ENCODE results near the gene PDXK.

DNA sequence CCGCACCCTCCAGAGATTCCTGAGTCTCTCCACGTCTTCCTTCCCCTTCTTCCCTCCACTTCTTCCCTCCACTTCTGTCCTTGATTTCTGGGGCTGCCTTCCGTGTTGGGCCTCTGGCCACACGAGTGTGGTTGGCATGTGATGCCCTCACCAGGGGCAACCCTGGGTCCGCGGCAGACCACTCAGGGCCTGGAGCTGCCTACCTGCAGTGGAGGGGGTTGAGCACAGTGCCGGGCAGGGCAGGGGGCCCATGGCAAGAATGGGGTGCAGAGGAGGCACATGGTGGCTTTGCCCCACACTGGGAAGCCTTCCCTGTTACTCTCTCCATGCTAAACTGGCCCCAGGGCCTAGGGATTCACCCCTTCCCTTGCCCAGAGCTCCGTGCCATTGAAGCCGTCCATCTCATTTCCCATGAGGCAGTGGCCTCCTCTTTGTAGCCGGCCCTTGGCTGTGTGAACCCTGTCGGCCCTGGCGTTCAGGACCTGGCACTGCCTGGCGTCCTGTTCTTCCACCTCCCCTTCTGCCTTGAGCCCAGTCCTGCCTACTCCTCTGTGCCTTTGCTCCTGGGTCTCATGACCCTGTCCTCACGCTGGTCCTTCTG is 83.9 kb downstream of the PDXK start:
- TF ChIP-seq, protein P1, sequence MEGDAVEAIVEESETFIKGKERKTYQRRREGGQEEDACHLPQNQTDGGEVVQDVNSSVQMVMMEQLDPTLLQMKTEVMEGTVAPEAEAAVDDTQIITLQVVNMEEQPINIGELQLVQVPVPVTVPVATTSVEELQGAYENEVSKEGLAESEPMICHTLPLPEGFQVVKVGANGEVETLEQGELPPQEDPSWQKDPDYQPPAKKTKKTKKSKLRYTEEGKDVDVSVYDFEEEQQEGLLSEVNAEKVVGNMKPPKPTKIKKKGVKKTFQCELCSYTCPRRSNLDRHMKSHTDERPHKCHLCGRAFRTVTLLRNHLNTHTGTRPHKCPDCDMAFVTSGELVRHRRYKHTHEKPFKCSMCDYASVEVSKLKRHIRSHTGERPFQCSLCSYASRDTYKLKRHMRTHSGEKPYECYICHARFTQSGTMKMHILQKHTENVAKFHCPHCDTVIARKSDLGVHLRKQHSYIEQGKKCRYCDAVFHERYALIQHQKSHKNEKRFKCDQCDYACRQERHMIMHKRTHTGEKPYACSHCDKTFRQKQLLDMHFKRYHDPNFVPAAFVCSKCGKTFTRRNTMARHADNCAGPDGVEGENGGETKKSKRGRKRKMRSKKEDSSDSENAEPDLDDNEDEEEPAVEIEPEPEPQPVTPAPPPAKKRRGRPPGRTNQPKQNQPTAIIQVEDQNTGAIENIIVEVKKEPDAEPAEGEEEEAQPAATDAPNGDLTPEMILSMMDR (conservative IDR thresholded peaks at IDR 0.05 in 1 of 2, IDR thresholded peaks at IDR 0.05 in 1 of 2; ENCODE audit: extremely low read depth in 1 of 2, insufficient read depth in 1 of 2, low read depth in 1 of 2, low read length in 2 of 2), result no peak
- TF ChIP-seq EZH2 (IDR thresholded peaks at IDR 0.05; ENCODE audit: borderline replicate concordance, low read length), result no peak

Data from mammary epithelial cell (primary cell).